ENCODE data around the gene GPC4.

DNA sequence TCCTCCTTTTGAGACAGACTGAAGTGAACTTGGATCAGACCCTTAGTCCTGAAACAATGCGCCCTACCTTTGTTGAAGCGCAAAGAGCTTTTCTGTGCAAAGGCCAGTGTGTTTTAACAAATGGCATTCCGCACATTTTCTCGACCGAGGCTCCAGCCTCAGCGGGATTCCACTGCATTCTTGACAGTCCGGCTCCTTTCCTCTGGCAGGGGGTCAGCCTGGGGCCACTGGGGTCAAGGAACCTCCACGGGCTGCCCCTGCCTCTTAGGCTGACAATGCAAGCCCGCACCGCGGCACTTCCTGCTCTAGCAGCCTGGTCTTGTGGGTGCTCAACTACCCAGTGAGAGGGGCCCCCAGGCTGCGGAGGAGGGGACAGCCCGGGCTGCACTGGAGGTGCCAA, 150.0 kb downstream of the GPC4 start:
- TF ChIP-seq, protein P1, sequence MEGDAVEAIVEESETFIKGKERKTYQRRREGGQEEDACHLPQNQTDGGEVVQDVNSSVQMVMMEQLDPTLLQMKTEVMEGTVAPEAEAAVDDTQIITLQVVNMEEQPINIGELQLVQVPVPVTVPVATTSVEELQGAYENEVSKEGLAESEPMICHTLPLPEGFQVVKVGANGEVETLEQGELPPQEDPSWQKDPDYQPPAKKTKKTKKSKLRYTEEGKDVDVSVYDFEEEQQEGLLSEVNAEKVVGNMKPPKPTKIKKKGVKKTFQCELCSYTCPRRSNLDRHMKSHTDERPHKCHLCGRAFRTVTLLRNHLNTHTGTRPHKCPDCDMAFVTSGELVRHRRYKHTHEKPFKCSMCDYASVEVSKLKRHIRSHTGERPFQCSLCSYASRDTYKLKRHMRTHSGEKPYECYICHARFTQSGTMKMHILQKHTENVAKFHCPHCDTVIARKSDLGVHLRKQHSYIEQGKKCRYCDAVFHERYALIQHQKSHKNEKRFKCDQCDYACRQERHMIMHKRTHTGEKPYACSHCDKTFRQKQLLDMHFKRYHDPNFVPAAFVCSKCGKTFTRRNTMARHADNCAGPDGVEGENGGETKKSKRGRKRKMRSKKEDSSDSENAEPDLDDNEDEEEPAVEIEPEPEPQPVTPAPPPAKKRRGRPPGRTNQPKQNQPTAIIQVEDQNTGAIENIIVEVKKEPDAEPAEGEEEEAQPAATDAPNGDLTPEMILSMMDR (IDR thresholded peaks at IDR 0.05; ENCODE audit: insufficient read depth, low read depth, low read length), result no peak
- TF ChIP-seq EZH2 (IDR thresholded peaks at IDR 0.05; ENCODE audit: insufficient read depth, low read length), result no peak

Data from astrocyte (in vitro differentiated cells and primary cell).